Stimulated activated CD8-positive, alpha-beta memory T cell treated with anti-CD3 and anti-CD28 coated beads, Interleukin-4, amount 100 ng/mL, for 1 hour (primary cell): ENCODE data around the gene RAB4B.
A peak's percentile ranks its signal among the peaks of the same experiment; 100 is the strongest.

Source experiments
- DNase-seq, 2 donors: peaks; one replicate each; pipeline ENCODE4 v3.0.0-alpha.2; 2020; ENCODE audit warnings: low read depth in 2 of 2, low spot score in 1 of 2

RAB4B gene

GRCh38 chr19:40843653-40844052, 65.6 kb downstream of the RAB4B start:
- DNase-seq = peak in 1 of 2 donors; percentile 54
